GM18909 (cell line): ENCODE data around the gene ADAMTS20.
"Not testable (repeated sequence)": the region's sequence is repeated elsewhere in the genome, so short reads cannot be mapped to it uniquely, and the experiment has no call there.

Source experiments
- ATAC-seq: cut with Tn5 transposase; IDR thresholded peaks from one replicate; pipeline ENCODE4 v1.9.1; 2021; ENCODE audit warnings: mild to moderate bottlenecking; ENCODE audit not compliant: unreplicated experiment, poor library complexity

ADAMTS20 gene, protein sequence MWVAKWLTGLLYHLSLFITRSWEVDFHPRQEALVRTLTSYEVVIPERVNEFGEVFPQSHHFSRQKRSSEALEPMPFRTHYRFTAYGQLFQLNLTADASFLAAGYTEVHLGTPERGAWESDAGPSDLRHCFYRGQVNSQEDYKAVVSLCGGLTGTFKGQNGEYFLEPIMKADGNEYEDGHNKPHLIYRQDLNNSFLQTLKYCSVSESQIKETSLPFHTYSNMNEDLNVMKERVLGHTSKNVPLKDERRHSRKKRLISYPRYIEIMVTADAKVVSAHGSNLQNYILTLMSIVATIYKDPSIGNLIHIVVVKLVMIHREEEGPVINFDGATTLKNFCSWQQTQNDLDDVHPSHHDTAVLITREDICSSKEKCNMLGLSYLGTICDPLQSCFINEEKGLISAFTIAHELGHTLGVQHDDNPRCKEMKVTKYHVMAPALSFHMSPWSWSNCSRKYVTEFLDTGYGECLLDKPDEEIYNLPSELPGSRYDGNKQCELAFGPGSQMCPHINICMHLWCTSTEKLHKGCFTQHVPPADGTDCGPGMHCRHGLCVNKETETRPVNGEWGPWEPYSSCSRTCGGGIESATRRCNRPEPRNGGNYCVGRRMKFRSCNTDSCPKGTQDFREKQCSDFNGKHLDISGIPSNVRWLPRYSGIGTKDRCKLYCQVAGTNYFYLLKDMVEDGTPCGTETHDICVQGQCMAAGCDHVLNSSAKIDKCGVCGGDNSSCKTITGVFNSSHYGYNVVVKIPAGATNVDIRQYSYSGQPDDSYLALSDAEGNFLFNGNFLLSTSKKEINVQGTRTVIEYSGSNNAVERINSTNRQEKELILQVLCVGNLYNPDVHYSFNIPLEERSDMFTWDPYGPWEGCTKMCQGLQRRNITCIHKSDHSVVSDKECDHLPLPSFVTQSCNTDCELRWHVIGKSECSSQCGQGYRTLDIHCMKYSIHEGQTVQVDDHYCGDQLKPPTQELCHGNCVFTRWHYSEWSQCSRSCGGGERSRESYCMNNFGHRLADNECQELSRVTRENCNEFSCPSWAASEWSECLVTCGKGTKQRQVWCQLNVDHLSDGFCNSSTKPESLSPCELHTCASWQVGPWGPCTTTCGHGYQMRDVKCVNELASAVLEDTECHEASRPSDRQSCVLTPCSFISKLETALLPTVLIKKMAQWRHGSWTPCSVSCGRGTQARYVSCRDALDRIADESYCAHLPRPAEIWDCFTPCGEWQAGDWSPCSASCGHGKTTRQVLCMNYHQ (N-terminal part only)

DNA sequence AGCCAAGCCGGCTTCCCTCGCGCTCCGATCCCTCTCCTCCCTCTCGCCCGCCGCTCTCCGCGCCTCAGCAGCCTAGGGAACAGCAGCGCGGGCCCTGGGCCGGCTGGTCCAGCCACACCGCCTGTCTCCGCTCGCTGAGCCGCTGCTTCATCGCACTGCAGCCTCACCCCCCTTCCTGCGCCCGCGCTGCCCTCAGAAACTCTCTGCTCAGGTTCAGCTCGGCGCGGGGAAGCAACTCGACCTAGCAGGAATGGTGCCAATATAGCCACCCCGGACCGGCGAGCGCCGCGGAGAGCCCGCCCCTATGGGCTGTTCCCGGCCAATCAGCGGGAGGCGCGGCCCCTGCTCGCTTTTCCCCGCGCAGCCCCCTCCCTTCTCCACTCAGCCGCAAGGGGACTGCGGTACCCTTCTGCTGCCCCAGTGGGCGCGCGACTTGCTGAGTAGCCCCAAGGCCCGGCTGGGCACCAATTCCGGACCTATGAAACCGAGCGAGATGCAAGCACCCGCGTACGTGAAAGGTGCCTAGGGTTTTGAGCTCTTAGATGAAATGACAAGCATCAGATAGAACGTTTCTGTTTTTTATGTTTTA lies at the start of gene ADAMTS20:
Gene ADAMTS20 (minus strand): TSS at position 233 of the 589 bp plus-strand sequence. CDS start 282 bp downstream, outside the sequence.
- no peak for ATAC-seq

DNA sequence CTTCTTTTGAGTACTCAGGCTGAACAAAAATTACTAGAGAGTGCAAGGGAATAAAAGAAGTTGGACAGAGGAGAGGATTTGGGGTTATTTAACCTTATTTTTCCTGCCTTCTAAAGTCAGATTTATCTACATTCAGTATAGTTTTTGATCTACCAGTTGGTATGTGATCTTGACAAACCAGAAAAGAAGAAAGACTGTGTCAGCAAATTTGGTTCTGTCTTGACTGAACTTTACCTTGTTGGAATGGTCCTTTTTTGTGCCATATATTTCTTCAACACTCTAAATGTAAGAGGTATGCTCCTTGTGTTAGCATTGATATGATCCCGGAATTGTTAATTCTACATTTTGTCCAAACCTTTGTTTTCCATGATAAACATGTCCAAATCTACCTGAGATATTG lies 47.7 kb upstream of the ADAMTS20 start:
- ATAC-seq = no peak

DNA sequence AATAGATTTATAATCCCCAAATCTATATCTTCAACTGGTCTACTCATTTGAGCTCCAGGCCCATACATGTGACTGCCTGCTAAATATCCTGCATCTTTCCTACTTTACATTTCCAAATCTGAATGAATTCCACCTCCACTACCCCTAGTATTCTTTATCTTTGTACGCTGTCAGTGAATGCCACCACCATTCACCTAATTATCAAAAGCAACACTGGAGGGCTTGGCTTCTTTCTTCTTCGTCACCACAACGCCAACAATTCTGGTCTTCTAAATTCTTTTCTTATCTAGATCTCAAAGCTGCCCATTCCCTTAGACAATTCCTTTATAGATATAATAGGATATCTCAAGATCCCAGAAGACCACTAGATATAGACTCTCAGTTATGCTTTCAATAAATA lies 47.1 kb upstream of the ADAMTS20 start:
- ATAC-seq = no peak

DNA sequence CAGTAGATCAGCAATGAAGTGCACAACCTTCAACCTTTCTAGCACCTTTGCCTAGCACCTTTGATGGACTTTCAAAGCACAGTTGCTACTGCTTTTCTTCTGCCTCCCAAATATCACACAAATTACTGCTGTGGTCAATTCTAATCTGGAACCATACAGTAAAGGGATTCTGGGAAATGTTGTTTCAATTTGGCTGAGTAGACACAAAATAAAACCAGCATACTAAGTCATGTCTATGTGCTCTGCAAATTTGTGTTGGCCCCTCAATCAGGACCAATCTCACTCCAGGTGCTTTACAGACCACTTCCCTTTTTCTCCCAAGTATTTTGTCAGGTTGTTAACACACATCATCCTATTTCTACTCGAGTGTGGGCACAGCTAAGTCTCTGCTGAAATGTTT lies 38.3 kb upstream of the ADAMTS20 start:
- ATAC-seq = no peak

DNA sequence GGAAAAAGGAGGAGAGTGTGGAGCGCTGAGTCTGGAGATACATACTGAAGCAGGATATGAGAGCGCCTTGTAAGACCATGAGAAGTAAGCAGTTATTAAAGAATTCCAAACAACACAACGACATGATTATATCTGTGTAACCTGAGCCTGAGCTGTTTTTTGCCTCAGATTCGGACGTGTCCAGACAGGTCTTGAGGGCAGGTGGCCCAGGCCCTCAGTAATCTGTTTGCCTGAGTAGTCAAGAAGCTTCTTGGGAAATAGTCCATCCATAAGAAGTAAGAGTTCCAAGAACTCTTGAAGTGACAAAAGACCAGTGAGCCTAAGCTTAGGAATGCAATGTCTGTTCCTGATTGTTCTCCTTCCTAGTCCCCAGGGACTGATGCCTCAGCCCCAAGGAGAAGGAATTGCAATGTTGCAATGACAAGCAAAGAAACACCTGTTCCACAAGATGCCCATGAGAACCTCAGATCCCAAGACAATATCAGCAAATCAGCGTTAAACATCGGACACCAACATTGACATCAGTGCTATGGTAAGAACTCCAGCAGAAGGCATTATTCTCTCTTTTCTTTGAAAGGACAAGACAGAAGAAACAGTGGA lies 34.7 kb upstream of the ADAMTS20 start:
- no peak for ATAC-seq

DNA sequence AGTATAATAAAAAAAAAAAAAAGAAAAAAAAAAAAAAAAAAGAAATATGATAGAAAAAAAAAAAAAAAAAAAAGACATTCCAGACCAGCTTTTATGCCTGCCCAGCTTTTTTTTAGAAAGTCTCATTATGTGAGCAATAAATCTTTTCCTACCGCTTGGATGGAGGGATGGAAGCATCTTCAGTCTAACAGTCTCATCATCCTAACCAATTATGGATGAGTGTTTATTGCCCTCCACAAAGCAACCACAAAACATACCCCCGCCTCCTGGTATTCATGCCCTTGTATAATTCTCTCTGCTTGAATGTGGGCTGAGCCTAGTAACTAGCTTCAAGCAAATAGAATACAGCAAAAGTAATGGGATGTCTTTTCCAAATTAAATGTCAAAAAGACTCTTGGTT lies 33.7 kb upstream of the ADAMTS20 start:
- ATAC-seq = no peak

DNA sequence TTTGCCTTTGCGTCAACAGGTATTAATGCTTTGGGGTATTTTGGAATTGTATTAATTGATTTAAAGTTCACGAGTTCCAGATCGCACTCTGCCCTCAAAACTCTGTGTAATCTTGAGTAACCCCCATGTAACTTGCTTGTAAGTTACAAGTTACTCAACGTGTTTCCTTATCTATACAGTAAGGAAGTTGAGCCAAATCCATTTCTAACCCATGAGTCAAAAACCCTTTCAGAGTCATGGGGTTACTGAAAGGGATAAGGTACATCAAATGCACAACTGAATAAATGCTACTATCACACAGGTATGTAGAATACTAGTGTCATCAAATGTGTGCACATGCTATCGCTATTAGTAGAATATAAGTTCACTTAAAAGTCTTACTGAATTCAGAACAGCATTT lies 28.6 kb upstream of the ADAMTS20 start:
- ATAC-seq = no peak

DNA sequence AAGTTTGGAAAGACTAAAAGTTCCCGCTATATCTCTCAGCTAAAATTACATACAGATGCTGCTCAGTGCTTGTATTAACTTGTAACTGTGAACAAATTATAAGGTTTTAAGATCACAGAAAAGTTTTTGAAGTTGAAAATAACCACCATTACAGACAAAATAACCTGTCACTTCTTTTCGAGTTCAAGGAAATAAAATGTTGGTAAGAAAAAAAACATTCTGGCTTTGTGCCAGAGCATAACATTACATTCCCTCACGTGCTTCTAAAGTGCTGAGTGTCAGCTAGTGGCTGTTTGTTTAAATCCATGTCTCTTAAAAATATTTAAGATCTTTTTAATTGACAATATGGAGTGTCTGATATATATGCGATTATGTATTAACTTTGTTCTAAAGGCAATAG lies 27.2 kb upstream of the ADAMTS20 start:
- no peak for ATAC-seq

DNA sequence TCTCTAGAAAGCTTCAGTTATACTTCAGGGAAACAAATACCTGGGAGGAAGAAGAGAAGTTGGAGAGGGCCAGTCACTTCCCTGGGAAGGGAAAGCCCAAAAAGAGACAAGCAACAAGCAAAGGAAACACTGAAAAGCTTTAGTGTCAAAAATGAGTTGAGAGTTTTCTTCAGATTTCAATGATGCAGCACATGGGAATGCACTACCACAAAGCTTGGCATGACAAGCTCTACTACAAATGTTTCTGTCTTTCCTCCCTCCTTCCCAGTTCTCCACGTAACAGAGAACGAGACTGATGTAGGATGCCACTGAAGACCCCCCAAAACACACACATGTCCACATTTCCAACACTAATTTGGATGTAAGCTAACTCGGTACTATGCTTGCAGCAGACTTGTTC lies 26.8 kb upstream of the ADAMTS20 start:
- ATAC-seq = no peak

DNA sequence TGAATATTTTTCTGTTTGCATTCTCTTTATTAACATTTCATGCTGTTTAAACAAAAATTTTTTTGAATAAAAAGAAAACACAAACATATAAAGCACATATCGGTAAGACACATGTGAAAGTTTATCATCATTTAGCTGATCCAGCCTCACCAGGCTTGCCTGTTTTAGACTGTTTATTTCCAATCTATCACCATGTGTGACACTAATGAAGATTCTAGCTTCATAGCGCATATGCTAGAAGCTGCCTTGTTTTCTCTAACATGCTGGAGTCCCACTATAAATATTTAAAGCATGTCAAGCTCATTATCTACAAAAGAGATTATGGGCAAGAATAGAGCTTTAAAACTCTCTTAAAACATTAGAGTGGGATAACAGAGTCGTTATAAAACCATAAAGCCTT lies 25.4 kb upstream of the ADAMTS20 start:
- ATAC-seq = no peak

DNA sequence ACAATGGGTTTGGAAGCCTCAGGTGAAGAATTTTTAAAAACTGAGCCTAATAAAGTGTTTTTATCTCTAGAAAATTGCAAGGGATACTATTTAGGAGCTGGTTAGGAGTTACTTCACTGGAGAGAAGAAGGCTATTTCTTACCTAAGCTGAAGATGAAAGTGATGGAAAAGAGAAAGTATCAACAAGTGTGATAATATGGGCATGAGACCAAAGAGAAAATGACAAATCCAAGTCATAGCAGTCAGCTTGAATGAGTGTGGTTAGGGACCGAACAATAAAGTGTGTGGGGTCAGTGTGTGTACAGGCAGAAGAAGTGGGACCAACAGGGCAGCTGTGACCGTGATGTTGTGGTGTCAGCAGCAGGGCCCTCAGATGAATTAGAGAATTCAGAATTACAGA lies 24.2 kb upstream of the ADAMTS20 start:
- no peak for ATAC-seq

DNA sequence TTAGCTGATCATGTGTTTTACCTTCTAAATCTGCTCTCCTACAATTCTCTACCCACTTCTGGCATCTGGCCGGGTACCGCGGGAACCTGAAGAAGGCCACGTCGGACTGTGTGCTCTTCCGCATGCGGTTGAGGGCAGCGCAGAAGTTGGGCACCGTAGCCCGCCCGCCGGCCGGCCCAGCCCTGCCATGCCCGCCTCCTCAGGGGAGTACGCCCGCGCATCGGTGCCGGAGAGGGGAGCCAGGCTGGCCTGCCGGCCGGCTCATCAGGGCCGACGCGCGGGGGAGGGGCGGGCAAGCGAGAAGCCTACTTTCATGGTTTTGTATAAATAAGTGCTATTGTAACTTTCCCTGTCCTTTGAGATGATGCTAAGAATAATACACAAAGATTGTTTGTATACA lies 19.9 kb upstream of the ADAMTS20 start:
- ATAC-seq = no peak

DNA sequence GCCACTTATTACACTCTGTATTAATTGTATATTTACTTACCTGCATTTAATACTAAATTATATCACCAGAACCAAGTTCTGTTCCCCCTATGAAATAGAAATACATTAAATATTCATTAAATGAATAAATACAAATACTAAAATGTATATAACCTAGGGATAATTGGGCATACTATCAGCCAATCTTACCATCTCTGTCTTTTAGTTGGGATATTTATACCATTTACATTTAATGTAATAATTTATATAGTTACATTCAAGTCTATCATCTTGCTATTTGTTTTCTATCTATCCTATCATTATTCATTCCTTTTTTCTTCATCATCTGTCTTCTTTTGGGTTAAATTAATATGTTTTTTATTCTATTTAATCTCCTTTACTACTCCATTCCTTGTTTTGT lies 4.1 kb upstream of the ADAMTS20 start:
- ATAC-seq = no peak

DNA sequence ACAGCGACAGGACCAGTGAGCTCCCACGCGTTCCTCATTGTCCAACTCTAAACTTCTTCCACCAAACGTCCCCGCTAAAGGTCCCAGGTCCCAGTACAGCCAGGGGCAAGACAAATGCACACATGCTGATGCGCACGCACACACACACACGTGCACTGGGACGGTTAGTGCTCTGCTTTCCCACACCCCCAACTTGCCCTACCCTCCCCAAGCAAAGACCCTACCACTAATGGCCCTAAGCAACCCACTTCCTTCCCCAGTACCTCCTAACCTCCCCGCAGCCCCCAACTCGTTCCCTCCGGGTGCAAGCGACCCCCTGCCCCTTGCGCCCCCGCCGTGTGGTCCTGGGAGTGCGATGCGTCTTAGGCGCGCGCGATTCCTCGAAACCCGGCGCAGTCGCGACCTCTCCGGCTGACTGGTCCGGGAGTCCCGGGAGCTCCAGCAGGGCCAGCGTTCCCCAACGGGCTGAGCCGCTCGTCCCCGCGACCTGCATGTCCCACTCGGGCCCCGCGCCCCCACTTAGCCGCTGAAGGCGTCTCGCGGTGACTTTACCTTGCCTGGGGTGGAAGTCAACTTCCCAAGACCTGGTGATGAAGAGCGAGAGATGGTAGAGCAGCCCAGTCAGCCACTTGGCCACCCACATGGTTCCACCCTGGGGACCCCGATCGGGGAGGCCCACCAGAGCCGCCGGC lies 578 bp downstream of the ADAMTS20 start:
- no peak for ATAC-seq

DNA sequence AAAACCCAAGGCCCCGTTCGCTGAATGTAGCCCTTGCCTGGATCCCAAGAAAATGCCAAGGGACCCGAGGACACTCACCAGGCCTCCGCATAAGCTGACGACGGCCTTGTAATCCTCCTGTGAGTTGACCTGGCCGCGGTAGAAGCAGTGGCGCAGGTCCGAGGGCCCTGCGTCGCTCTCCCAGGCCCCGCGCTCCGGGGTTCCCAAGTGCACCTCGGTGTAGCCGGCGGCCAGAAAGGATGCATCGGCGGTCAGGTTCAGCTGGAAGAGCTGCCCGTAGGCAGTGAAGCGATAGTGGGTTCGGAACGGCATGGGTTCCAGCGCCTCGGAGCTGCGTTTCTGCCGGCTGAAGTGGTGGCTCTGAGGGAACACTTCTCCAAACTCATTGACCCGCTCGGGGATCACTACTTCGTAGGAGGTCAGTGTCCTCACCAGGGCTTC lies 1.2 kb downstream of the ADAMTS20 start:
- no peak for ATAC-seq

DNA sequence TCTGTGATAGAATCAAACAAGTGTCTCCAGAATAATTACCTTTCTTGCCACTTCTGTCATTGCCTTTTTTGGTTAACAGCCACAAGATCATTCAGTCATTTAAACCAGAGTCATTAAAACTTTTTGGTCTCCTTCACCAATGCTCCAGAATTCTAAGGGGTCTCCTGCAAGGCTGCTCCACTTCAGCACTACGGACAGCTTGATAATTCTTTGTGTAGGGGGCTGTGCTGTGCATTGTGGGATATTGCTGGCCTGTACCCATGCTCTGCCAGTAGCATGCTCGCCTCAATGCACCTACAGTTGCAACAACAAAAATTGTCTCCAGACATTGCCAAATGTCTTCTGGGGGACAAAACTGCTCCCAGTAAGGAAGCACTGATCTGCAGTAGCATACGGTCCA lies 7.3 kb downstream of the ADAMTS20 start:
- no peak for ATAC-seq

DNA sequence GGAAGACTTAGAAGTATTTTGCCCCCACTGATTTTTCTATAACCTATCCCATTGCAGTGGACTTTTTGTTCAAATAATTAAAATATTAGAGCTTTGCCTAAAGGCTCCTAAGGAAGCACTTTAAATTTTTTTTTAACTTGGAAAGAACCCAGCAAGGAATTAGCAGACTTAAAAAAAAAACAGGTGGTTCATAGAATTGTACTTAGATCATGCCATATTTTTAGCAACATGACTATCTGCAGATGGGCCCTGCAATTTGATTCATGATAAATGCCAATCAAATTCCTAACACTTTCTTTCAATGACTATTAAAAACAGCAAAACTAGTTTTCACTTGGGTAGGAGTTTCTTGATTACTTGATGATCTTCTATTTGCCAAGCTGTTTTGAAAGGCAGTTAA lies 11.5 kb downstream of the ADAMTS20 start:
- no peak for ATAC-seq

DNA sequence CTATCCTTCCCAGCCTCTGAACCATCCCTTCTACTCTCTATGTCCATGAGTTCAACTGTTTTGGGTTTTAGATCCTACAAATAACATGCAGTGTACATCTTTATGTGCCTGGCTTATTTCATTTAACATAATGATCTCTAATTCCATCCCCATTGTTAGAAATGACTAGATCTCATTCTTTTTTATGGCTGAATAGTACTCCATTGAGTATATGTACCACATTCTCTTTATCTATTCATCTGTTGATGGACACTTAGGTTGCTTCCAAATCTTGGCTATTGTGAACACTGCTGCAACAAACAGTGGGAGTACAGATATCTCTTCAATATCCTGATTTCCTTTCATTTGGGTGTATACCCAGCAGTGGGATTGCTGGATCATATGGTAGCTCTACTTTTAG lies 14.3 kb downstream of the ADAMTS20 start:
- not testable (repeated sequence) for ATAC-seq

DNA sequence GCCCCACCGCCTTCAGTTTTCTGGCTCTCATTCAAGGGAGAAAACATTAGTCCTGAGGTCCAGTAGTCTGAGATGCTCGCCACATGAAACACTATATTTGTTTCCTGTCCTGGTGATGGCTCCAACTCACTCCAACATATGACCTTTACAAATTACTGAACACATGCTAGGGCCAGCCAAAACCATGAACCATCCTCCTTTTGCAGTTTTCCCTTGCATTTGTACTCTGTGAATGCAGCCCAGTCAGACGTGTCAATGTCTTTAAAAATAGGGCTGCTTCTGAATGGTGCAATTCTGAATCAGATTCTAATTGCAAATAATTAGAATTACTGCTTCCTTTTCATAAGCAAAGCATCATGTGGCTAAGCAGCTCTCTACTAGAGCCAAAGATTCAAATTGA lies 36.0 kb downstream of the ADAMTS20 start:
- ATAC-seq = no peak
